ENCODE data around the gene RBM6.

The RBM6 gene

DNA sequence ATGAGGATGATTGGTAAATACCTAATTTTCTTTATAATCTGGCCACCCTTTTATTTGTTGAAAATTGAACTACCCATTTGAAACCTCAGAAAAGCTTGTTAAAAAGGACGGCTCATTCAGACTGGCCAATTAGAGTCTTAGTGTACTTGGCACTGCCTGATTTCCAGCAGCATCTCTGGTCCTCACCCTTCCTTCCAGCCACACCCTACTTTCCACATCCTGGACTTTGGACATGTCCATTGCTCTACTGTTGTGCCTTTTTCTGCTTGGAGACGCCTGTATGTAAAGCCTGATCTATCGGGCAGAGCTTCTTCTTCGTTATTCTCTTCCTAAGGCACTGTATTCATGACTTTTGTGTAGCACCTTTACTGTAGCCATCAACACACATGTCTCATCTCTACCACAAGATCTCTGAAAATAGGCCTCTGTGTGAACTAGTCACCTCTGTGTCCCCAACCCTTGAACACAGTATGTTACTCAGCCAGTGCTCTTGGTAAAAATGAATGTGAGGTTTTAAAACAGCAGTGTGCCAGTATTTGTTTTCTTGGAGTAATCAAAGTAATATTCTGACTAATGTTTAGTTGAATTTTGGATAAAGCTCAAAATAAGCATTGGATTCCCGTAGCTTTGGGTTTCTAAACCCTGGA lies 155.5 kb downstream of the RBM6 start:
- DNase-seq (ENCODE audit: low read depth): no peak

DNA sequence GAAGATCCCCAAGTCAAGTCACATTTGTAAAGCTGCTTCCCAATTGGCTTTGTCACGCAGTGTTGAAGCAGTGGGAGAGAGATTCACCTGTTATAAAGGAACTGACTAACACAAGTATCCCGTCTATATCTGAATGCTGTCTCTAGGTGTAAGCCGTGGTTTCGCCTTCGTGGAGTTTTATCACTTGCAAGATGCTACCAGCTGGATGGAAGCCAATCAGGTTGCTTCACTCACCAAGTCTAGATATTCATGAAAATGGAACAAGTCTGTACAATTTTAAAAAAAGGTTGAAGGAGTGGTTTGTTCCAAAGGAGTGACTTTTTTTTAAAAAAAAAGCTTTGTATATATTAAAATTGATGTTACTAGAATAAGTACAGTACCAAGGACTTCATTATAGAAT lies 160.4 kb downstream of the RBM6 start:
- no peak for DNase-seq (ENCODE audit: low read depth)

DNA sequence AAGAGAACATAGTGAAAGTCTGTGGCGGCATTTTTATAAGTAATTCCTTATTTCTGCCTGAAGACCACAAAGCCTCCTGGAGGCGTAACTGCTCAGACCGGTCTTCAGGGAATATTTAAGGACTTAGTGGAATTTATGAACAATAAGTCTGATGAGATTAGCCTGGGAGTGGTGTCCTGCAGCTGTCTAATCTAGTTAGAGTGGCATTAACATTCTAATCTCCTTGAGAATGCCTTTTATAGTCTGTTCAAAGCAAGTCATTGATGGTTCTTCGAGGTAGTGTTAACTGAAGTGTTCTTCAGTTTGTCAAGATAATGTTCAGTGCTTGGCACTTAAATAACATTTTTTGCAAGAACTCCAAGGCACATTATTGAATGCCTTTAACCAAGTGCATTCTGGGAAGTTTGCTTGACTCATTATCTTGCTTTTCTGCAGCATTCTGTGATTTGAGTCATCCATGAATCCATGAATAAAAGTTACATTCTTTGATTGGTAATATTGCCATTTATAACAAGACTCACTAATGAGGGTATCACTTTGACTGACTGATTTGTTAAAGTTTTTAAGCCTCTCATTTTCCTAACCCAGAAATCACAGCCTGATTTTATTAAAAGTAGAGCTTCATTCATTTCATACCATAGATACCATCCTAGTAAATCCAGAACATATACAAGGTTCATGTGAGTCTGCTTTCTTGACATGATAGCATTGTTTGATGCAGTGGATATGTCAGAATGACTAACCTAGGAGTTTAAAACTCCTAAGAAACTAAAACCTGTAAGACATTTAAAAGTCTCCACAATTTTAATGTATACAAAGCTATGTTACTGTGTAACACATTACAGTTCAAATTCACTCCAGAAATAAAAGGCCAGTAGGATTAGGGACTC lies 161.3 kb downstream of the RBM6 start:
- no peak for DNase-seq (ENCODE audit: low read depth)

DNA sequence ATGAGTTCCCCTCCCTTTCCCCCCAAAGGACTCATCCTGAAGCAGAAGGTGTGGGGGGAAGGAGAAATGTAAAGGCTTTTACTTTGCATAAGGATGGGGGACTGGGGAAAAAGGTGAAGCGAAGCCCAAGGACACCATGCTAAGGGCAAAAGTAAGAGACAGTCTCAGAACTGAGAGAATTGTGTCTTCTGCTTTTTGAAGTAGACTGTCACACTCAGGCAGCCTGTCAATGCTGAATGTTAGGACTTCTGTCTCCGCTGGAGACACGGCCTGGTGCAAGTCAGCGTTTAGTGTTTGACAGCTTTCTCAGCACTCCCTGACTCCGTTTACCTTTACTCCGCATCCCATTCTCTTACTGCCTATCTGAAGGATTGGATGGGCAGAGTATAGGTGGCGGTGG lies 162.6 kb downstream of the RBM6 start:
- no peak for DNase-seq (ENCODE audit: low read depth)

DNA sequence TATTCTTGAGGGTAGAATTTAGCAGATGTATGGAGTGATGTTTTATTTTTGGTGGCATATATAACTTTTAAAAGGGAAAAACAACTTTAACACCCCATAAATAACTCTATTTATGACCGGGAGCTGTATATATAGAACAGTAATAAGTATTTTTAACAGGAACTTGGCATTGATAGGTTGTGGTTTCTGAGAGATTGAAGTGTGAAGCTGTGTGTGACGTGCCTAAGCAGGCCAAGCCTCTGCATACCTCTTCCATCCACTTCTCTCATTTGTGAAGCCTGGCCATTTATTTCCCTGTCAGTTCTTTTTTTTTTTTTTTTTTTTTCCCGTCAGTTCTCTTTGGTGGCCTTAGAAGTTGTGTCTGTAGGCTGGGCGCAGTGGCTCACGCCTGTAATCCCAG lies 171.8 kb downstream of the RBM6 start:
- DNase-seq (ENCODE audit: low read depth): no peak

DNA sequence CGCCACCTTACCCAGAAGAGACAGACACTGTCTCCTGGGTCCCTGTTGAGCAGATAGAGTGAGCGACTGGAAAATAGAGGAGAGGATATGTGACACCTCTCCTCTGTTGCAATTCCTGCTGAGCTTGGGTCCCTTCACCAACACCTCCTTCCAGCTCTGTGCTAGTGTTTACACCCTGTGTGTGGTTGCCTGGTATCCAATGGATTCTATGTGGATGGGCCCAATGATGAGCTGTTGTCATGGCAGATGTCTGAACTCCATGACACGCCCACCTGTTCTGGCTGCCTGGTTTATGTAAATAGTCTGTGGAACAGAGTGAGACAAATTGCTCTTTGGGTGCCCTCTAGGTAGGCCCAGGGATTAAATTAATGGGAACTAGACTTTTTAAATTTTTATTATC lies 172.5 kb downstream of the RBM6 start:
- DNase-seq (ENCODE audit: low read depth): no peak

DNA sequence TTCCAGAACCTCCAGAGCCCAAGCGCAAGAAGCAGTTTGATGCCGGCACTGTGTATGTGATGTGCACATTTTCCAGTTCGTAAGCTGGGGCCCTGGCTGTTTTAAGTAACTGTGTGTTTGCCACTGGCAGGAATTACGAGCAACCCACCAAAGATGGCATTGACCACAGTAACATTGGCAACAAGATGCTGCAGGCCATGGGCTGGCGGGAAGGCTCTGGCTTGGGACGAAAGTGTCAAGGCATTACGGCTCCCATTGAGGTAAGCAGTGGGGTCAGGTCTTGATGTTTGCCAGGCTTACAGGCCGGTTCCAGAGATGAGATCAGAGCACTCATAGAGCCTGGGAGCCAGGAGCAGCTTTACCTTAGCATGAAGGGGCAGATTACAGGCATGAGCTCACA lies 177.2 kb downstream of the RBM6 start:
- no peak for DNase-seq (ENCODE audit: low read depth)

DNA sequence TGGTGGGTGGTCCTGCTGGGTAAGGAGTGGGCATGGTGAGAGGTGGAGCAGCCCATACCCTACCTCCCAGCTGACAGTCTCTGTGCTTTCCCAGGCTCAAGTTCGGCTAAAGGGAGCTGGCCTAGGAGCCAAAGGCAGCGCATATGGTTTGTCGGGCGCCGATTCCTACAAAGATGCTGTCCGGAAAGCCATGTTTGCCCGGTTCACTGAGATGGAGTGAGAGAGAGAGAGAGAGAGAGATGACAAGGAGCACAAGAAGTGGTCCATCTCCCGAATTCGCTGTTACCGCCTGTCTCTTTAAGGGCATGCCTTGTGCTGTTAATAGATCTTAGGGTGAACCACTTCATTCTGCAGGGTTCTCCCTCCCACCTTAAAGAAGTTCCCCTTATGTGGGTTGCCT lies 178.3 kb downstream of the RBM6 start:
- no peak for DNase-seq (ENCODE audit: low read depth)

DNA sequence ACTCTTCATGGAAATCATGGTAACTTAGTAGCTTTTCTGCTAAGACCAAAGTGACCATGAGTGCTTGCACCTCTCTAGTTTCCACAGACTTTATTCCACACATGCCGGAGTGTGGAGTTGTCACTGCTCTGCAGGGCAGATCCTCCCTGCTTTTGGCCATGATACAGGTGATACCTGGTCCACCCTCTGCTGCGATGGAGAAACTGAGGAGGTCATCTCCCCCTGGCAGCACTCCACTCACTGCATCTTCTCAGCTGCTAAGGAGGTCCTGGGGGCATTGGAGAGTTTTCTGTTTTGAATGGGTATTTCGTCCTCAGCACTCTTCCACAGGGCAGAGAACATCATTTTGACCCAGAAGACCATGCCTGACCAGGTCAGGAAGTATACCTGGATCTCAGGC lies 179.8 kb downstream of the RBM6 start:
- DNase-seq (ENCODE audit: low read depth): no peak

DNA sequence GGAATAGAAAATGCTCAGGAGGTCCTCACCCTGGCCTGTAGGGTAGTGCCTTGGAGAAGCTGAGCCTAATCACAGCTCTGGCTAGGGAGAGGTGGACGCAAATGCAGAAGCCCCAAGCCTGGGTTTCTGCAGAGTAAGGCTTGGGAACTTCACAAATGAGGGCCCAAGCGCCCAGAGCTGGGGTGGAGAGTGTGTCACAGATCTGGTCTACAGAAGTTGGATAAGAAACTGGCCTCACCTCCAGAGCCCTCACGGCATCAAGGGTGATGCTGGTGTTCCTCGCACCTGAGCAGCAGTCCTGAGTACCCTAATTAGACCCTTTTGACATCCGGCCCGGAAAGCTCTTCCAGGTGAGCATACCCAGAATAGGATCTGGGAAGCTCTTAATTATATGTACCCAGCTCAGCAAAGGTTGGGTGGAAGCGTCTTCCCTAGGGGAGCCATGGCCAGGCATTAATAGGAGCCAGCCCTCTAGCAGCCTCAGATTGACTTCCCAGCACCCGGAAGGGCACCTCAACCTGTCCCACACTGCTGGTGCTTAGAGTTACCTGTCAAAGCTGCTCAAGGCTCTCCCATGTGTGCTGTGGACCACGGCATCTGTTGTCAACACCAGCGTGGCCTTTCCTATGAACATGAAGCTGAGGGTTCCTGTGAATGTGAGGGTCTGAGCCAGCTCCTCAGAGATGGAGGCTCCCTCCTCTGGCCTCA lies 180.6 kb downstream of the RBM6 start:
- no peak for DNase-seq (ENCODE audit: low read depth)

DNA sequence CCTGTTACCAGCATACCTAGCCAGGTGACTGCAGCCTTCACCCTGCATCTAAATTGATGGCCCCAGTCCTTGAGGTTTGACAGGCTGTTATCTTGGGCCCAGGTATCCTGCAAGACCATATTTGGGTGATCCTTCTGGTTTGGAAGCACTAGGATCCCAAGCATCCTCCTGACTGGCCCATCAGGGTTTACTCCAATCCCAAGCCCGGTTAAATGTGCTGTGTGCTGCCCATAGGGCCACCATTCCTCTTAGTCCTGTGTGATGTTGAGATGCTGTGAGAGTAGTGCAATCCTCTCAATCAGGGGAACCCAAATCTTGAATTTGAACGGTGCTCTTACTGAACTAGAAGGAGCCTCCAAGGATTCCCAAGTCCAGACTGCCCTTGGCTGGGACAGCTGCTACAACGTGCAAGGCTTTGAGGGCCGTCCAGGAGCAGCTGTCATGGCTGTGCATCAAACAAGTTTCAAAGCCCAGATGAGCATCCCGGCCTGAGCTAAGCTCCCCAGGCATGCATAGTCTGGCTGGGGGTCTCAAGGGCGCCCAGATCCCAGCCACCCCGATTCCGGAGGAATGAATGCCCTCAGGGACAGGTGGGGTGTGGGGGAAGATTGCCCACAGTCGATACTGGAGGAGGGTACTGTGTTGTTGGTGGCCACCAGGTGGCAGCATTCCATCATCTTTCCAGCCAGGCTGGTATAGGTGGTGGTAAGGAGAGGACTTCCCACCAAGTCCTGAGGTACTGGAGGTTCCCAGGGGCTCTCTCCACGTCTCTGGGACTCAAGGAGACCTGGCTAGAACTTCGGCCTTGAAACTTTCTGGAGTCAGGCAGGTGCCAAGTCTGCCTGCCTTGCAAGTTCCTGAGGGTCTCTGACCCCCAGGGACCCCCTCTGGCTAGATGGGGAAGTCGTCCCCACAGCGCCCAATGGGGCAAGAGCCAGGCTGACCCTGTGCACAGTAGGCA lies 181.4 kb downstream of the RBM6 start:
- peak; percentile 28 for DNase-seq (ENCODE audit: low read depth)

DNA sequence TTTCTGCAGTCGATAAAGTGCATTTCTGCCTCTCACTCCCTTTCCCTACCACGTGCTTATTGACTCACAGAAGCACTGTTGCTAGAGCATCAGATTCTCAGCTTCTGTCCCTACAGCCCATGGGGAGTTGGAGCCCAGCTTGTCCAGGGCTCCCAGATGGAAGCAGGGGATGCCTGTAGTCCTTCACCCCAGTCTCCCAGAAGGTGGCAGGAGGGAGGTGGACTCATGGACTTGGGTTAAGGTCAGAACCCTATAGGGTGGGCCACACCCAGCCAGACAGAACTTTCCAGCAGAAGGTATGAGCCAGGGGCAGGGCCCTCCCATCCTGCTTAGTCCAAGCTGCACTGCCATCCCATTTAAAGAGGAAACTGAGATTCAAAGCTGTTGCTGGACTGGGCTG lies 182.1 kb downstream of the RBM6 start:
- DNase-seq (ENCODE audit: low read depth): no peak

DNA sequence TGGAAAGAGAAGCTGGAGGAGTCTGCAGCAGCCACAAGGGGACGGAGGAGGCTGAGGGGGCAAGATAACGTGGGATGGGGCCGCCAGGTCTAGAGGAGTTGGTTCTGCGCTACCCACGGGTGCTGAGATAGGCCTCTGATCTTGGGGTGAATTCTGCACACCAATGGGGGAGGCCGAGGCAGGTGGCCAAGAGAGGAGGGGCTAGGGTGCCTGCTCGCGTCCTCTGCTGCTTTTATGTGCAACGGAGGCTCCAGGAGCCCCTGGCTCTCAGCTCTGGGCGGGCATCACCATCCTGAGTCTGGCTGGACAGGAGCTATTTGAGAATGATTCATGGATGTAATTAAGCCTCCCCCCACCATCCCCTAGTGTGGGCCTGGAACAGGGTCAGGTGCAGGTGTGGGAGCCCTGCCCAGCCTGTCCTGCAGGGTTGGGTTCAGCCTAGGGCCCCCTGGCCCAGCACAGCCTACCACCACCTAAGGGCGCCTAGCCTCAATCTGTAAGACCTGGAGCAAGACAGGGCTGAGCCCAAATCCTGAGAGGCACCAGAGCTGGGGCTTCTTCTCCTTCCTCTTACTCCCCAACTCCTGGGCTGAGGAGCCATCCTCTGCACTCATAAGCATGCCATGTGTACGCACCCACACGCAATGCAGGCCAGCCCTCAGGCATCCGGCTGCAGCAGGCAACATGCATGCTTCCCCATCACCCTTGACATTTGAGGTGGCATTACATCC lies 182.9 kb downstream of the RBM6 start:
- DNase-seq (ENCODE audit: low read depth): no peak

DNA sequence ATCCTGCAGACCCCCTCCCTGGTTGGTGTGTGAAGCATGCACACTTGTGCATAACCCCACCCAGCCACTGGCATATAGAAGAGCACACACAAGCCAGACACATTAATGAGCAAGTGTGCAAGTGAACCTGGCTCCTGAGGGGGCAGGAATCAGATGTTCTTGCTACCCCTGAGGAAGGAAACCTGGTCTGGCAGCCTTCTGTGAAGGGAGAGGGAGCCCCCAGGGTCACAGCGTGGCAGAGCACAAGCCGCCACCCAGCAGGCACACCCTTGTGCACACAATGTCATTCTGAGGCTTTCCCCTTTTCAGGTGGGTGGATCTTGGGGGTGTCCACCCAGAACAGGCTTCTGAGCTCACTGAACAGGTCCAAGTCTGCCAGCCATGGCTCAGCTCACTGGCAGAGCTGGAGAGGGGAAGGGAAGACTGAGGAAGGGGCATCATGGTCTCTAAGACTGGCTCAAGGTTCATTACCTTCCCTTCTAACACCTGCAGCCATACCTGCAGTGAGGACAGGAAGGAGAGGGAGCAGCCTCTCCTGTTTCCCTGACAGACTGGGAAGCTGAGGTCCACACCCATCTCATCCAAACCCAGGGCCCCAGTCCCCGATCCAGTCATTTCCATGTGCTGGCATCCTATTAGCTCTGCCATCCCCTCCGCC lies 183.6 kb downstream of the RBM6 start:
- DNase-seq (ENCODE audit: low read depth): no peak

DNA sequence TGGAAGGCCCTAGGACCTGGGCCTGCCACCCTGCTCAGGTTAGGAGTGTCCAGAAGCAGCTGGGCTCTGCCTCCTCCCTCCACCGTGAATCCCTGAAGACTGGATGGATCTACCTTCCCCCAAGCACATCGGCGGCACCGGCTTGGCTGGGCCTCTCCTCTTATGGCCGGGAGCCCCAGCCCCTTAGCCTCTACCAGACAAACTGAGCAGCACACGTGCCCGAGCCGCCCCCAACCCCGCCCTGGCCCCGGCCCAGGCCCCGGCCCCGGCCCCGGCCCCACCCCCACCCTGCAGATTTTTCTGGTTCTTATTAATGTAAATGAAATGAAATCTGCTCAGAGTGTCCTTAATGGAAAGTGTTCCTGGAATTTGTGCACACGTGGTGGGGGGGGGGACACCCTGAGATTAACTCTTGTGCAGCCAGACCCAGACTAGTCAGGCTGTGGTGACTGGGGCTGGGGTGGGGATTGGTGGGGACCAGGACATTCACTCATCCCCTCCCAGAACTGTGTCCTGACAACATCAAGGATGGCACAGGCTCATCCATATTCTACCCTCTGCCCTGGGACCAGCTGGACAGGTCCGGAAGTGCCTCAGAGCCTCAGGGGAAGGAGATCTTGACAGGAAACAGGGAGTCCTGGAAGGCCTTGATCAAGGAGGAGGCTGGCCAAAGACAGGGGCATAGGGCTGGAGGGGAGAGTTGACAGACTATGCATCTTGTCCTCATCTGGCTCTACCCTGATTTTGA lies 184.3 kb downstream of the RBM6 start:
- DNase-seq (ENCODE audit: low read depth): no peak

DNA sequence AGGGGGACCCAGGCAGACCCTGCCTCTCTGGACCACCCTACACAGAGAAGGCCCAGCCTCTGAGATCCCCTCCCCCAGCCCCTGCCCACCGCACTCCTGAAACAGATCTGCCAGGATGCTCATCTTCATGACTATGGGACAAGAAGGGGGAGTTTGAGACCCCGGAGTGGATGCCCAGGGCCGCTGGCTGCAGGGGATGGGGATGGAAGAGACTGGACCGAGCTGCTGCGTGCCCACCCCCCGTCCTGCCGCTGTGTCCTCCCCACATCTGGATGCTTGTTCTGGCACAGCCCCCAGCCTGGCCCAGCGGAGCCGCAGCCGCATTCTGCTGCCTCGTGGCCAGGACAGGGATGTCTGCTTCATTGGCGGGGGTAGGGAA lies 184.8 kb downstream of the RBM6 start:
- no peak for DNase-seq (ENCODE audit: low read depth)

DNA sequence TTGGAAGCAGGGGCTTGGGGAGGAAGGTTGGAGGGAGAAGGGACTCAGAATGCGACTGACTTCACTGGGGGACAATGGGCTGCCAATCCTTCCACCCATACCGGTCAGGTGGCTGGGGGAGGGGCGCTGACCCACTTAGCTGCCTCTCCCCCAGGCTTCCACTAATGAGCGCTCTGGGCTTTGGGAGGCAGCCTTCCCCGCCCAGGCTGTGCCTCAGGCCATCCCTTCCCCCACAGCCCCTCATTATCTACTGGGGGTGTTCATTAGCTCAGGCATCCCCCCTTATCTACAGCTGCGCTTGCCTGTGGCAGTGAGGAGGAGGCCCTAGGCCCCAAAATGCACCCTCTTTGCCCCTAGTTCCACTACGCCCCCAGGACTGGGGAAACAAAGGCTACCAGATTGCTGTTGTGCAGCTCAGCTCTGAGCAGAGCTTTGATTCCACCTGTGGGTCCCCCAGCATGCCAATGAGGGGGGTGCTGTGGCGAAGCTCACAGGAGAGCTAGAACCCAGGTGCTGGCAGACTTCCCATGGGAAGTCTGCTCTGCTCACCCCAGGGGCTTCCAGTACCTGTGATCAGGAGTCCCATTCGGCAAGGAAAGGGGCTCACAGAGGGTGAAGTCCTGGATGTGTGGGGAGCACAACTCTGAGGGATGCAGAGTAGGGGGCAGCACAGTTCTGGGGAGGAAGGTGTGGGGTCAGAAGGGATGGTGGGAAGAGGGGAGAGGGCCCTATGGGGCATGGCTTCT lies 185.8 kb downstream of the RBM6 start:
- DNase-seq (ENCODE audit: low read depth): no peak

DNA sequence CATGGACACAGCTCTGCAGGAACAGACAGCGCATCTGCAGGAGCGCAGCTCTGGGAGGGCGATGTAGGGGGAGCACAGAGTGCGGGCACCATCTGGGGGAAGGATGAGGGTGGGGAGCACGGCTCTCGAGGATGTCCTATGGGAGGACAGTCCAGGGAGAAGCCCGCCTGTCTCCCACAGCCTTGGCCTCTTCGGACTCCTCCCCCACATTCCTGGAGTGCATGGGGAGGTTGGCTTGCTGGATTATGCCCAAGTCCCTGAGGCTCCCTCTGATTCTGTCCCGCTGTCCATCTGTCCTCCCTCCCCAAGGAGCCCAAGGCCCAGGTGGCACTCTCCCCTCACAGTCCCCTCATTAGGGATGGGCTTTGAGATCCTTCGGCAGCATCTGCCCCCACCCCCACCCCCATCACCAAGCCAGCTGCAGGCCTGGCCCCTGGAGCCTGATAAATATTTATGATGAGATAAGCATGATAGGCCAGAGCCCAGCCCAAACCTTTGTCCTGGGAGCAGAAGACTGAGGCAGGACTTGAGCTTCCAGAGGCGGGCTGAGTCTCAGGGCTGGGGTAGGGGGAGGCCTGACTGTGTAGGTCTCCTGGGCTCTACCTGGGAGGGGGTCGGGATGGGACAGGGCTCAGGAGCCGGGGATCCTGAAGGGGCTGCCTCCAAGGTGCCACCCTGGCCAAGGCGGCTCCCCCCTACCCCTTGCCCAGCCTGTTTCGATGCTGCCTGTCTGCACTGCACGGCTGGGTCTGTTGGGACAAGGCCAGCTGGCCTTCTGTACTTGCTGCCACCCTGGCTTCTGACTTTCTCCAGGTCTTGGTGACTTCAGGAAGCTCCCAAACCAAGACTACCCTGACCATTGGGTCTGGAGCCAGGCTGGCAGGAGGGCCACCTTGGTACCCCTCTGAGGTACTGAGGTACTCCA lies 186.6 kb downstream of the RBM6 start:
- no peak for DNase-seq (ENCODE audit: low read depth)
